Measurements from ENCODE around the gene PNLIP.

PNLIP gene

DNA sequence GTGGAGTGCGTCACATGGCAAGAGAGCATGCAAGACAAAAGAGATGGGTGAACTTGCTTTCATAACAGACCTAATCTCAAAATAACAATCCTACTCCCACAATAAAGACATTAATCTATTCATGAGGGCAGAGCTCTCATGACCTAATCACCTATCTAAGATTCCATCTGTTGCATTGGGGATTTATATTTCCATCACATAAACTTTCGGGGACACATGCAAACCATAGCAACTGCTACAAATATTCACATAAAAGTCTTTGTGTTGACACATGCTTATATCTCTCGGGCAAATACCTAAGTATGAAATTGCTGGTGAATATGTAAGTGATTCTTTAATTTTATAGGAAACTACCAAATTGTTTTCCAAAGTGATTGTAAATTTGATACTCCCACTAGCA lies 29.1 kb downstream of the PNLIP start:
- Histone ChIP-seq H3K4me3 (ENCODE audit: low read length in 2 of 2) (no peak overlapping the region), H3K9me3 (ENCODE audit: control insufficient read depth in 2 of 2, low read length in 2 of 2) (peaks cover 0 to 3% of the 10 kb centered on the region in 2 donors), H3K4me1 (ENCODE audit: control insufficient read depth, insufficient read depth, low read length) (no peaks in the 10 kb centered on the region), H3K27me3 (ENCODE audit: control insufficient read depth in 1 of 2, insufficient read depth in 2 of 2, low read length in 2 of 2) (no peaks in the 10 kb centered on the region), H3K27ac (ENCODE audit: low read length) (no peak overlapping the region), H3K9ac (ENCODE audit: low read length in 2 of 2) (no peak overlapping the region), H3K36me3 (ENCODE audit: control insufficient read depth in 2 of 2, insufficient read depth in 2 of 2, low read length in 2 of 2) (no peaks in the 10 kb centered on the region)

DNA sequence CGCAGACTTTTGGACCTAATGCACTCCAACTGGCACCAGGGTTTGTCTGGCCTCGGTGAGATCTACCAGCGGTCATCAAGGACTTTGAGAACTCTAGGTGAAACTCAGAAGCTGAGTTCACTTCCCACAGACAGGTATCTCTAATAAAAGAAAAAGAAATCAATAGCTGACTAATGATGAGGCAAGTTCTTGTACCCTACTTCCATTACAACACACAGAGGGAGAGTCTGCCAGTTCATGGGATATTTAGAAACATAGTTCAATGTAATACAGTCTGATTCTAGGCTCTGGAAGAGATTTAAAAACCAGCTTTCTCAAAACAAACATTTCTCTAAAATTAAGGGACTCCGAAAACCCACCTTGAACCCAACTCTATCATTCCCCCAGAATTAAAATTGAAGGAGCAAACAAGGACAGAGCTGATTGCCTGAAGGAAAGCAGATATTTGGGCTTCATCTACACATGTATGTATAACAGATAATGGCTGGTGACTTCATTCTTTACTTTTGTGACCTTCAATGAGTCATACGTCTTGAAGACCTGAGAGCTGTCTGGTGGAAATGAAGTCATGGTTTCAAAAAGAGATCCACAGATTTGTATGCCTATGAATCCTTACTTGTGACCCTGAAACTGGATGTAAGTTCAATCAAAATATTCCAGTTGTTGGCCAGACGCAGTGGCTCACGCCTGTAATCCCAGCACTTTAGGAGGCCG lies 42.3 kb downstream of the PNLIP start:
- Histone ChIP-seq H3K27ac (ENCODE audit: low read length) (no peak overlapping the region), H3K4me3 (ENCODE audit: low read length in 2 of 2) (no peak overlapping the region), H3K9ac (ENCODE audit: low read length in 2 of 2) (no peak overlapping the region), H3K4me1 (ENCODE audit: control insufficient read depth, insufficient read depth, low read length) (no peaks in the 10 kb centered on the region), H3K27me3 (ENCODE audit: control insufficient read depth in 1 of 2, insufficient read depth in 2 of 2, low read length in 2 of 2) (no peaks in the 10 kb centered on the region), H3K9me3 (ENCODE audit: control insufficient read depth in 2 of 2, low read length in 2 of 2) (peaks cover 0 to 8% of the 10 kb centered on the region in 2 donors), H3K36me3 (ENCODE audit: control insufficient read depth in 2 of 2, insufficient read depth in 2 of 2, low read length in 2 of 2) (no peaks in the 10 kb centered on the region)

DNA sequence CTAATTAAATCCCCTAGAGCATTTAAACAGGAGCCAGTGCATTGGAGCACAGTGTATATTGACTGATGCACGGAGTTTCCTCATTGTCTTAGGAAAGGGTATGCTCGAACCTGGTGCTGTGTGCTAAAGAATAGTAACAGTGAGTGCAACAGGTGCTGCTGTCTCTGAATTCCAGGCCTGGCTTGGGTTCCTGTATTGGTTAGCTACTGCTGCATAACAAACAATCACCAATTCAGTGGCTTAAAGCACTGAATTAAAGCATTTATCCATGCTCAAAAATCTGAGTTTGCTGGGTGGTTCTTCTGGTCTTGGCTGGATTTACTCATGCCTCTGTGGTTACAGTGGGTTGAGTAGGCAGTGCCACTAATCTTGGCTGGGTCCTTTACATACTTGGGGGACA lies 43.3 kb downstream of the PNLIP start:
- H3K4me1 ChIP-seq (ENCODE audit: control insufficient read depth, insufficient read depth, low read length), result no peaks in the 10 kb centered on the region
- H3K27me3 ChIP-seq (ENCODE audit: control insufficient read depth in 1 of 2, insufficient read depth in 2 of 2, low read length in 2 of 2), result no peaks in the 10 kb centered on the region
- no peaks in the 10 kb centered on the region for H3K36me3 ChIP-seq (ENCODE audit: control insufficient read depth in 2 of 2, insufficient read depth in 2 of 2, low read length in 2 of 2)
- no peak overlapping the region for H3K9ac ChIP-seq (ENCODE audit: low read length in 2 of 2)
- H3K27ac ChIP-seq (ENCODE audit: low read length), result no peak overlapping the region
- no peak overlapping the region for H3K4me3 ChIP-seq (ENCODE audit: low read length in 2 of 2)
- peaks cover 0 to 8% of the 10 kb centered on the region in 2 donors for H3K9me3 ChIP-seq (ENCODE audit: control insufficient read depth in 2 of 2, low read length in 2 of 2)

DNA sequence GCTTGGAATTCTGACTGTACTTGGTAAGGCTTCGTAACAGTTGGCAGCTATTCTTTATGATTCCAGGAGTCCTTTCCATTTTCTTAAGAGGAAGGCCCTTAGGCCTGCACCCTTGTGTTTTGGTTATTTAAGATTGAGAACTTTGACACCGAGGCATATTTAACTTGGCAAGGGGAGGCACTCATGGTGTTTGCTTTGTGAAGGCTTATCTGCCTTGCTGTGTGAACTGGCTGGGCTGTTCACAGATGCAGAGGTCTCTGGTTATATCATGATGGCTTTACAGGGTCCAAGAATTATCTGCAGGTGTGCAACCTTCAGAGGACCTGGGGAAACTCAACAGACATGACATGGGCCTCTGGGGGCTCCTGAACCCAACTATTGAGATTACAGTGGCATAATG lies 44.2 kb downstream of the PNLIP start:
- Histone ChIP-seq H3K27ac (ENCODE audit: low read length) (no peak overlapping the region), H3K4me3 (ENCODE audit: low read length in 2 of 2) (no peak overlapping the region), H3K9me3 (ENCODE audit: control insufficient read depth in 2 of 2, low read length in 2 of 2) (peaks cover 0 to 8% of the 10 kb centered on the region in 2 donors), H3K36me3 (ENCODE audit: control insufficient read depth in 2 of 2, insufficient read depth in 2 of 2, low read length in 2 of 2) (no peaks in the 10 kb centered on the region), H3K27me3 (ENCODE audit: control insufficient read depth in 1 of 2, insufficient read depth in 2 of 2, low read length in 2 of 2) (no peaks in the 10 kb centered on the region), H3K4me1 (ENCODE audit: control insufficient read depth, insufficient read depth, low read length) (no peaks in the 10 kb centered on the region), H3K9ac (ENCODE audit: low read length in 2 of 2) (no peak overlapping the region)

DNA sequence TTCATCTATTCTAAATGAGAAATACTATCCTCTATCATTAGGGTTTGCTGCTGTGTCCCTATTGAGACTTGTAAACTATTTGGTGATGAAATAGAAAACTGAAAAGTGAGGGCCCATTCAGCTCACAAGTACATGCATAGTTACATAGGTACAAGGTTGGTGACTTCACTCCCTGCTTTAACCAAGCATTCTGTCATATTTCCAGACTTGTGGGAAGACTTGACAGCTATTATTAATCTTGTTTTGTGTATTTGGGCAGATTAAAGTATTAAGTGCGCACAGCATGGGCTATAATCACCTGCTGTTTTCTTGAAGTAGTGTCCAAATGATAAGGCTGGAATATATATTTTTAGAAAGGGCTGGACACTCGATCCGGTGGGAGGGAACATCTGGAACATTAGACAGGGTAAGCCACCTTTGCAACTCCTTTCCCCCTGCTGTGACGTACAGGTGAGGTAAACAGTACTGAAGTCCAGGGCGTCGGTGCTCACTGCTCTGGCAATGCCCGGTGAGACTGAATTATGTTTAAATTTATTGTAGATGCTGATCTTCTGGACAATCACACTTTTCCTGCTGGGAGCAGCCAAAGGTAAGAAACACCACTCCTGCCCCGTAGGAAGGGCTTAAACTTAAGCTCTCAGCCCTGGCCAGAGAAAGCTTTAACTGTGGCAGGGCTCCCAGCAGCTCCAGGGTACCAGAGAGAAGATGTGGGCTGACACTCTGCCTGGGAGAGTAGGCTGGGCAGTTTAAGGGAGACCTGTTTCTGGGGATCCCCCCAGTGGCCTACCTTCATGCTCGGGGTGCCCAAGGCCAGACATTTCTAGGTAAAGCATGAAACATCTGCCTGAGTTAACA lies 45.1 kb downstream of the PNLIP start, which contains the start of gene PNLIPRP1:
TSS of gene PNLIPRP1 (plus strand) at position 370 of the 855 bp plus-strand sequence. CDS start at position 541, 171 bp downstream.
- H3K36me3 ChIP-seq (ENCODE audit: control insufficient read depth in 2 of 2, insufficient read depth in 2 of 2, low read length in 2 of 2), result no peaks in the 10 kb centered on the region
- H3K9me3 ChIP-seq (ENCODE audit: control insufficient read depth in 2 of 2, low read length in 2 of 2), result peaks cover 0 to 8% of the 10 kb centered on the region in 2 donors
- H3K9ac ChIP-seq (ENCODE audit: low read length in 2 of 2), result no peak within 1 kb of the TSS
- H3K4me1 ChIP-seq (ENCODE audit: control insufficient read depth, insufficient read depth, low read length), result no peaks in the 10 kb centered on the region
- H3K27ac ChIP-seq (ENCODE audit: low read length), result no peak within 1 kb of the TSS
- H3K27me3 ChIP-seq (ENCODE audit: control insufficient read depth in 1 of 2, insufficient read depth in 2 of 2, low read length in 2 of 2), result no peaks in the 10 kb centered on the region
- H3K4me3 ChIP-seq (ENCODE audit: low read length in 2 of 2), result no peak within 1 kb of the TSS

DNA sequence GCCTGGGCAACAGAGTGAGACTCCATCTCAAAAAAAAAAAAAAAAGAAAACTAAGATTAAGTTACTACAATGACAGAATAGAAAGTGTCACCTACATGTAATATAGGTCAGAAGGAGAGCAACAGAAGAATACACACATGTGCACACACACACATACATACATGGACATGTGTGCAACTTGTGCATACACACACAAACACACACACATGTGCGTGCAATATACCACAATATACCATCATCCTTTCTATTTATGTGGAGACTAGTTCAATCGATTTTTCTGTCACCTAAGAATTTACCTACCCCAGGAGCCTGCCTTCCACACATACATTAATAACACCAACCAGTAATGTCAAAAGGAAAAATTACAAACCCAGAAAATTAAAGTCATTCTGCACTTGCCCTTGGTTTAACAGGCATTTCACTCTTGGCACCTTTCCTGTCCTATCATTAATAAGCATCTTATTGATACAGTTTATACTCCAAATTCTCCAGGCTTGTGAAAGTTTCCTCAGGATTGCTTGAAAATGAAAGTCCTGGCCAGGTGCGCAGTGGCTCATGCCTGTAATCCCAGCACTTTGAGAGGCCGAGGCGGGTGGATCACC lies 47.5 kb downstream of the PNLIP start:
- Histone ChIP-seq H3K4me1 (ENCODE audit: control insufficient read depth, insufficient read depth, low read length) (no peaks in the 10 kb centered on the region), H3K9ac (ENCODE audit: low read length in 2 of 2) (no peak overlapping the region), H3K27ac (ENCODE audit: low read length) (no peak overlapping the region), H3K9me3 (ENCODE audit: control insufficient read depth in 2 of 2, low read length in 2 of 2) (peaks cover 0 to 8% of the 10 kb centered on the region in 2 donors), H3K4me3 (ENCODE audit: low read length in 2 of 2) (no peak overlapping the region), H3K36me3 (ENCODE audit: control insufficient read depth in 2 of 2, insufficient read depth in 2 of 2, low read length in 2 of 2) (no peaks in the 10 kb centered on the region), H3K27me3 (ENCODE audit: control insufficient read depth in 1 of 2, insufficient read depth in 2 of 2, low read length in 2 of 2) (peaks cover 0 to 4% of the 10 kb centered on the region in 2 donors)

DNA sequence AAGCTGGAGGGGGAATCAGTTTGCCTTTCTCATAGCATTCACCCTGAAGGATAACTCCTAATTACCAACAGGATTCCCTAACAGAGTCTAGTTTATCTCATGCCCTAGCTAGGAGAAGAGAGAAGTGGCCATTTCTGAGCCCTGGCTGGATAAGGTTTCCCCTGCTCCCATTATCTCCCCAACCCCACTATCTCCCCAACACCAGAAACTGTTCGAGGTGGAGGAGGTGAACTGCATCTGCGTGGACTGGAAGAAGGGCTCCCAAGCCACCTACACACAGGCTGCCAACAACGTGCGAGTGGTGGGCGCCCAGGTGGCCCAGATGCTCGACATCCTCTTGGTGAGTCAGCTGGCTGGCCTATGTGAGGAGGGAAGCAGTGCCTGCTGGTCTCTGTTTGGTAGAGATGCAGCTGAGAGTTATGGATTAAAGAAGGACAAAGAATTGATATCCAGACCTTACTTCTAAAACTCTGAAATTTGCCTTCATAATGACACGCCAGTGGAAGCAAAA lies 48.8 kb downstream of the PNLIP start:
- H3K9ac ChIP-seq (ENCODE audit: low read length in 2 of 2), result no peak overlapping the region
- H3K27ac ChIP-seq (ENCODE audit: low read length), result no peak overlapping the region
- H3K4me1 ChIP-seq (ENCODE audit: control insufficient read depth, insufficient read depth, low read length), result no peaks in the 10 kb centered on the region
- no peak overlapping the region for H3K4me3 ChIP-seq (ENCODE audit: low read length in 2 of 2)
- H3K9me3 ChIP-seq (ENCODE audit: control insufficient read depth in 2 of 2, low read length in 2 of 2), result no peaks in the 10 kb centered on the region
- peaks cover 0 to 6% of the 10 kb centered on the region in 2 donors for H3K27me3 ChIP-seq (ENCODE audit: control insufficient read depth in 1 of 2, insufficient read depth in 2 of 2, low read length in 2 of 2)
- no peaks in the 10 kb centered on the region for H3K36me3 ChIP-seq (ENCODE audit: control insufficient read depth in 2 of 2, insufficient read depth in 2 of 2, low read length in 2 of 2)

DNA sequence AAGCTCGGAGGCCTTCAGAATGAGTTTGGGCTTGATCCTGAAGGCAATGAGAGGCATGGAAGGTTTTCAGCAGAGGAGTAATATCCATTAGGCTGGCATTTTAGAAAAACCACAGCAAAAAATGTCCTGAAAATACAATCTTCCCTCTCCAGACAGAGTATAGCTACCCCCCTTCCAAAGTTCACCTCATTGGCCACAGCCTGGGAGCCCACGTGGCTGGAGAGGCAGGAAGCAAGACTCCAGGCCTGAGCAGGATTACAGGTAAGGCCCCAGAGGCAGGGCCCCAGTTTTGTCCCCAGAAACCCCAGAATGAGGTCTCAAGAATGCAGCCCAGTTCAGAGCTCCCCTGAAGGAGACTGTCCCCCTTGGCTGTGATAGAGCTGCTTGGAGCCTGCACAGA lies 50.3 kb downstream of the PNLIP start:
- no peak overlapping the region for H3K9ac ChIP-seq (ENCODE audit: low read length in 2 of 2)
- no peak overlapping the region for H3K4me3 ChIP-seq (ENCODE audit: low read length in 2 of 2)
- H3K27me3 ChIP-seq (ENCODE audit: control insufficient read depth in 1 of 2, insufficient read depth in 2 of 2, low read length in 2 of 2), result peaks cover 0 to 6% of the 10 kb centered on the region in 2 donors
- no peaks in the 10 kb centered on the region for H3K4me1 ChIP-seq (ENCODE audit: control insufficient read depth, insufficient read depth, low read length)
- no peaks in the 10 kb centered on the region for H3K9me3 ChIP-seq (ENCODE audit: control insufficient read depth in 2 of 2, low read length in 2 of 2)
- no peaks in the 10 kb centered on the region for H3K36me3 ChIP-seq (ENCODE audit: control insufficient read depth in 2 of 2, insufficient read depth in 2 of 2, low read length in 2 of 2)
- no peak overlapping the region for H3K27ac ChIP-seq (ENCODE audit: low read length)

DNA sequence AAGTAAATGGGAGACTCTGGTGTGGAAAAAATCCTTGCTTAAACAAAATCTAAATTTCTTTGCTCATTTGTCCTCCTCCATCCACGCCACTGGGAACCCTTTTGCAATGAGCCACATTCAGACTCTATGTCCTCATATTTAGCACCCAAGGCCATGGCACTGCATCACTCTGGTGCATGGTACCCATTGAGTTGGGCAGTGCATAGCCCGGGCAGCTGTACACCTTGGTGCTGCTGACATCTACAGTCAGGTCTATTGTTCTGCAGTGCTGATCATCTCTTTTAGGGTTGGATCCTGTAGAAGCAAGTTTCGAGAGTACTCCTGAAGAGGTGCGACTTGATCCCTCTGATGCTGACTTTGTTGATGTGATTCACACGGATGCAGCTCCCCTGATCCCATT lies 51.8 kb downstream of the PNLIP start:
- no peaks in the 10 kb centered on the region for H3K9me3 ChIP-seq (ENCODE audit: control insufficient read depth in 2 of 2, low read length in 2 of 2)
- H3K36me3 ChIP-seq (ENCODE audit: control insufficient read depth in 2 of 2, insufficient read depth in 2 of 2, low read length in 2 of 2), result no peaks in the 10 kb centered on the region
- H3K9ac ChIP-seq (ENCODE audit: low read length in 2 of 2), result no peak overlapping the region
- no peak overlapping the region for H3K27ac ChIP-seq (ENCODE audit: low read length)
- no peak overlapping the region for H3K4me3 ChIP-seq (ENCODE audit: low read length in 2 of 2)
- peaks cover 0 to 8% of the 10 kb centered on the region in 2 donors for H3K27me3 ChIP-seq (ENCODE audit: control insufficient read depth in 1 of 2, insufficient read depth in 2 of 2, low read length in 2 of 2)
- no peaks in the 10 kb centered on the region for H3K4me1 ChIP-seq (ENCODE audit: control insufficient read depth, insufficient read depth, low read length)

DNA sequence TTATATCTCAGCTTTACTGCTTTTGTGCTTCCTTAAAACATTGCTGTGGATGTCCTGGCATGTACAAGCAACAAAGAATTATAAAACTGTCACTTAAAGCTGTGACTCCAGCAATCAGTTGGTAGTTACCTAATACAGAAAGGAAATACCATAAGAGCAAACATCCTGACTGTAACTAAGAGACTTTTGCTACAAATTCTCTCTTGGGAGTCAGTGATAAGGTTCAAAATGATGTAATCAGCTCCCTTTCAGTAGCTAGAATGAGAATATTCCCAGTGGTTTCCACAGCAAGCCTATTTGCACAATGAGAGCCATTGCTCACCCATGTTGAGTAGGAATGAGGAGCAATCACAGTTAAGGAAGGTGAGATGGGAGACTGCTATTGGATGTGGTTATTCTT lies 52.6 kb downstream of the PNLIP start:
- no peak overlapping the region for H3K9ac ChIP-seq (ENCODE audit: low read length in 2 of 2)
- H3K4me1 ChIP-seq (ENCODE audit: control insufficient read depth, insufficient read depth, low read length), result no peaks in the 10 kb centered on the region
- no peaks in the 10 kb centered on the region for H3K9me3 ChIP-seq (ENCODE audit: control insufficient read depth in 2 of 2, low read length in 2 of 2)
- peaks cover 0 to 8% of the 10 kb centered on the region in 2 donors for H3K27me3 ChIP-seq (ENCODE audit: control insufficient read depth in 1 of 2, insufficient read depth in 2 of 2, low read length in 2 of 2)
- no peak overlapping the region for H3K4me3 ChIP-seq (ENCODE audit: low read length in 2 of 2)
- H3K36me3 ChIP-seq (ENCODE audit: control insufficient read depth in 2 of 2, insufficient read depth in 2 of 2, low read length in 2 of 2), result no peaks in the 10 kb centered on the region
- H3K27ac ChIP-seq (ENCODE audit: low read length), result no peak overlapping the region

Data from stomach smooth muscle (tissue), 2 donors.